GM19324 (cell line): Measurements from ENCODE around the gene NSRP1.
"Not testable (repeated sequence)": the region's sequence is repeated elsewhere in the genome, so short reads cannot be mapped to it uniquely, and the experiment has no call there.

Experiments
- ATAC-seq: cut with Tn5 transposase; IDR thresholded peaks from one replicate; pipeline ENCODE4 v1.9.1; 2021; ENCODE audit warnings: mild to moderate bottlenecking, moderate library complexity; ENCODE audit not compliant: unreplicated experiment, low FRiP score

NSRP1 gene

GRCh38 chr17:30218799-30219198 is 102.2 kb downstream of the NSRP1 start:
- no peak for ATAC-seq

DNA sequence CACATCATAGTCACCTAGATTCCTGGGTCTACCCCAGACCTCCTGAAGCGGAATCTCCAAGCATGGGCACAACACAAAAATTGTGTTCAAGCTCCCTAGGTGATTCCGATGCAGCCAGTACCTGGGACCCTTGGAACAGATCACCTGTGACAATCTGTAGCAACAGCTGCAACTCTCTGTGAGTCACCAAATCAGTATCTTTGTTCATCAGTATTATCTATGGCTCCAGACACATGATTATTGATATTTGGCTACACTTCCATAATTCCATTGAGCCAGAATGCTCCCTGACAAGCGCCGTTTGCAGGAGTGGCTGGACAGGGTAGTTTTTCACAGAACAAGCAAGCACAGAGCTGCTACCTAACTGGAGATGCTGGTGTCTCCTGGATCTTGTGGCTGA is 102.7 kb downstream of the NSRP1 start:
- ATAC-seq: no peak

DNA sequence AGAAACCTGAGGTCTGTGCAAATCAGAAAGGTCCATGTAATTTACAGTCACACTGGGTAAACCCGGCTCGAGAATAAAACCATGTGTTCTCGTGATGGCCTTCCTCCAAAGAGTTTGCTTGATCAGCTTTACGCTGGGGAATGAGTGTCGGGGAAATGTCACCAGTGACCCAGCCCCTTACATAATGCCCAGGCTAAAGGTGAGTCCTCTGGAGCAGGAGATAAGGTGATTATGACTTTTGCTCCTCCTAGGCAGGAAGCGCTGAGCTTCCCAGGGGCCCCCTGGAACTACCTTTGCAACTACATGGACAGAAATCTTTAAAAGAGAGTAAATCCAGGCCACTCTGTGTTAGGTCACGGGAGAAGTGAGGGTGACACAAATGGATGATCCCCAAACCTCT is 103.2 kb downstream of the NSRP1 start:
- no peak for ATAC-seq

DNA sequence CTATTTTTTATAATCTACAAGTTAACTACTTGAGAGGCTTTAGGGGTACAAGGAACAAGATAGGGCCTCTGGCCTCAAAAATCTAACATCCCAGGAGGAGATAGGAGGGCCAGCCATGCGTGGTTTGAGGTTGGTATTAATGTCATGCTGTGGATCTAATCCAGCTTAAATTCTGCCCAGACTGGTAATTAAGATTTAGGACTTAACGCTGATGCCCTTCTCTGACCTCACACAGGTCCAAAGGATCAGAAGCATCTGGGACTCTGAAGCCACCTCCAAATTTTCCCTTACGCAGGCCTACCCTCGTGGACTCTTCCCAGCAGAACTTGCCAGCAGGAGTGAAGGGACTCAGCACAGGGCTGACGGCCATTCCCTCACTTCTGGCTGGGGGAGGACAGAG is 103.8 kb downstream of the NSRP1 start:
- no peak for ATAC-seq

- no peak for ATAC-seq
These were observed 104.7 kb downstream of the NSRP1 start for GRCh38 chr17:30221346-30221745.

DNA sequence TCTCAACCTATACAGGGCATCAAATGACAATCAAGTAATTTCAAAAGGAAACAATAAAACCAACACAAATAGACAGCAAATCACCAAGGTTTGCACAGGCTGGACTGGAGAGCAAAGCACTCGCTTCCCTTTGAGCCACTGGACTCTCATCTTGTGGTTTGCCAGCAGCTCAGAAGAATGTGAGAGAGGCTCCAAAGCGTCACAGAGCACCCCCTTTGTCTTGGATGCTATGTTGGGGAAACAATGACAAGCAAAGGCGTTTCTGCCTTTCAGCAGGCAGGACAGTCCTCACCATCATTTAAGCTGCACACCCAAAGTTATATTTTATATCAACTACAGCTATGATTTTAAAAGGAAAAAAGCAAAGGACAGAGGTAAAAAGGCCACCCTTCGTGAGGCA is 105.6 kb downstream of the NSRP1 start:
- ATAC-seq: no peak

DNA sequence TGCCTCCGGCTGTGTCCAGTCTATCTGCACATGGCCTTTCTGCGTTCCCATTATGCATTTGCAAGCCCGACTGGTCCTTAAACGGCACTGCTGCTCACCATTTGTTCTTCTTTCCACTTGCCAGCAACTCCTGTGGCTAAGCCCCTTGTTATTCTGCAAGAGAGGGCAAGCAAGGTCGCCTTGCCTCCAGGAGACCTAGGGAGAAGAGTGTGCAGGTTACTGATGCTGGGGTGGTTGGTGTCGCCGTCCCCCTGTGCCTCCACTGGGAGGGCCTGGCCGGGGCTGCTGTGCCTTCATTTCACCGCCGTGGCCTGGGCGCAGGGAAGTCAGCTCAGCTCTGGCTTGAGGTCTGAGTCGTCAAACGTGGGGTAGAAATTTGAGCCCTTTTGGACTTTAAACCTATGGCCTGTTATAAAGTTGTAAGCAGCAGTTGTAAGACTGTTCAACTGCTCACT is 106.1 kb downstream of the NSRP1 start:
- ATAC-seq: no peak

DNA sequence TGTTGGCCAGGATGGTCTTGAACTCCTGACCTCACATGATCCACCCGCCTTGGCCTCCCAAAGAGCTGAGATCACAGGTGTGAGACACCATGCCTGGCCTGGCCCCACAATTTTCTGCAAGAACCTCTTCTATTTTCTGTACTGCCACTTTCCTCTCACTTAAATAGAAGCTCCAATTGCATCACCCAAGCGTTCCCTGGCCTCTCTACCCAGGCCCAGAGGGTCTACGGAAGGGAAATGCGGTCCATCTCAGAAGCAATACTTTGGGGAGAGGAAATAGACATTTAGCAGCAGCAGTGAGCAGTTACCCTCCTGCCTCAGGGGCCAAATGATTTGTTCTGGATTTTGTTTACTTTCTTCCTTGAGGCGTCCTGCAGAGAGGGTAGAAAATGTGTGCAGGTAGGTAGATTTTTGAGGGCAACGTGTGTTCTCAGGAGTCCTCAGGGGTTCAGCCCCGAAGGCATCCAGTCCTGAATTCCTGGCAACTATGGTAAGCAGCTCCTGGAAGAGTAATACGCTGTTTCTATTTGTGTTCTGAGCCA is 107.9 kb downstream of the NSRP1 start:
- ATAC-seq: no peak

DNA sequence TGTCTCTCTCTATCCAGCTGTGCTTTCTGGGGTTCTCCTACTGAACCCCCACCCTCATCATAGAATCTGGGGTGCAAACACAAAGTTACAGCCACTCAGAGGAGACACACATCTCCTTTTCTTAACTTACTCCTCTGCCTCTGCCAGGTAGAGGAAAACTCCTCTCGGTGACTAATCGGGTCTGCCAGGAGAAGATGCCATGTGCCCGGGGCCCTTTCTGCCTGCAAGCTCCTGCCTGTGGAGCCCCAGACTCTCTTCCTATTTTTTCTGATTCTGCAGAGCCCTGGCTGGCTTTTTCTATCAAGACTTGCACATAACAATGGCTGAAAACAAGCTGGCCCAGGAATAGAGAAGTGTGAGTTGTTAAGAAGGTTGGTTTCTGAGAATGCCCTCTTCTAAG is 108.5 kb downstream of the NSRP1 start:
- no peak for ATAC-seq

DNA sequence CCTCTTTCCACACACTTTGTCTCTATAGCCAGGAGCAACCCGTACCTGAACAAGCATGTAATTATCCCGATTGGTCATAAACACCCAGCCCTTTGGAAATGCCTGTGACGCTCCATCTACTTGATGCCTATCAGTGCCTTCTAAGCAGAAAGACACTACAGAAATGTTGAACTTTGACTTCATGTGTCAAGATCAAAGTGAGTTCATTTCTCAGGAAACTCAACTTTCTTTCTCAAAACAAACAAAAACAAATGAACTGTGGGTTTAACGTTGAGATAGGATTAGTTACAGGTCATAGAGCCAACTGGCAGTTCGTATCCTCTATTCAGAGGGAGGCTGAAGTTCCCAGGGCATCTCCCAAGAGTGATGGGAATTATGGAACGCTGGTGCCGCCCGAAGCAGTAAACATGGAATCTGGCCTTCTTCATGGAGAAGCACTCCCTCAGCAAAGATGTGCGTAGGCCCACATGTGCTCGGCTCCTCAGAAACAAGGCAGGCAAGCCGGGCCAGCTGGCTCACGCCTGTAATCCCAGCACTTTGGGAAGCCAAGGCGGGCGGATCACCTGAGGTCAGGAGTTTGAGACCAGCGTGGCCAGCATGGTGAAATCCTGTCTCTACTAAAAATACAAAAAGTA is 109.4 kb downstream of the NSRP1 start:
- no peak for ATAC-seq

DNA sequence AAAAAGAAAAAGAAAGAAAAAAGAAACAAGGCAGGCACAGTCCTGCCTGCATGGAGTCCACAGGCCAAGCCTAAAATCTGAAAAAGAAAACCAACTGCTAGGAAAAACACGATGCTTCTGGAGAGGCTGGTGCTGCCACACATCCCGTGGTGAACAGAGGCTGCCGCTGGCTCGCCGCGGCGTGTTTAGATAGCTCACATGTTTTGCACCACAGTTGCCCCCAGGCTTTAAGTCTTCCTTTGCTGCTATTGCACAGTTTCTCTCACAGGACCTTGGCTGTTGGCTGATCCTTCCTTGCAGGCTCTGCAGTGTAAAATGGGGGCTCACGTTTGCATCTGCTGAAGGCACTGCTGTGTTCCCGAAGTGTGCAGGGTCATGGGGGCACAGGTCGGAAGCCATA is 110.3 kb downstream of the NSRP1 start:
- no peak for ATAC-seq

GRCh38 chr17:30228011-30228410 is 111.4 kb downstream of the NSRP1 start:
- ATAC-seq: no peak

DNA sequence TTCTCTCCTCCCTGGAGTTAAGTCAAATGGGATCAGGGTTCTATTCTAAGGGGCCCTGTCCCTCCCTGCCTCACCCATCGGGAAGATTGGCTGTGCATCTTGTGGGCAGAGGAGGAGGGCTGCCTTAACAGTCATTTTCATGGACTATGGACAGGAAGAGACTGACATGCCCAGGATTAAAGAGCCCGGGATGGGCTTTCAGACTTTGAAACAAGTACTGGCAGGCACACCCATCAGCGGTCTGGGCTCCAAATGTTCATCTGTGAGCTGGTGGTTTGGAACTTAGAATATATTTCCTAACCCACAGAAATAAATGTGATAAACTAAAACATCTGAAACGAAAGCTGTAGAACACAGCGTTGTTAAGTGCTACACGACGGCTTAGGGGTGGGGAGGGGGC is 112.4 kb downstream of the NSRP1 start:
- no peak for ATAC-seq

DNA sequence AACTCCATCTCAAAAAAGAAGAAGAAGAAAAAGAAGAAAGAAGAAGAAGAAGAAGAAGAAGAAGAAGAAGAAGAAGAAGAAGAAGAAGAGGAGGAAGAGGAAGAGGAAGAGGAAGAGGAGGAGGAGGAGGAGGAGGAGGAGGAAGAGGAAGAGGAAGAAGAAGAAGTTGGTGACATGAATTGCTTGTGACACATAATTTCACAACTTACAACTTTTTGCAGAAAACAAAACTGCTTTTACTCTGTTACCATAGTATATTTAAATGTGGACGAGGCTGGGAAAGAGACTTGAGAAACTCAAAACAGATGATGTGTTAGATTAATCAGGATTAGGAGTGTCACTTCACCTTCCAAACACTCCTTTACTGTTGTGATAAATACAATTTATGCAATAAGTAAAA is 113.4 kb downstream of the NSRP1 start:
- ATAC-seq: not testable (repeated sequence)

GRCh38 chr17:30230596-30231125 is 114.0 kb downstream of the NSRP1 start:
- no peak for ATAC-seq

- no peak for ATAC-seq
These were observed 115.6 kb downstream of the NSRP1 start for GRCh38 chr17:30232015-30232823.

DNA sequence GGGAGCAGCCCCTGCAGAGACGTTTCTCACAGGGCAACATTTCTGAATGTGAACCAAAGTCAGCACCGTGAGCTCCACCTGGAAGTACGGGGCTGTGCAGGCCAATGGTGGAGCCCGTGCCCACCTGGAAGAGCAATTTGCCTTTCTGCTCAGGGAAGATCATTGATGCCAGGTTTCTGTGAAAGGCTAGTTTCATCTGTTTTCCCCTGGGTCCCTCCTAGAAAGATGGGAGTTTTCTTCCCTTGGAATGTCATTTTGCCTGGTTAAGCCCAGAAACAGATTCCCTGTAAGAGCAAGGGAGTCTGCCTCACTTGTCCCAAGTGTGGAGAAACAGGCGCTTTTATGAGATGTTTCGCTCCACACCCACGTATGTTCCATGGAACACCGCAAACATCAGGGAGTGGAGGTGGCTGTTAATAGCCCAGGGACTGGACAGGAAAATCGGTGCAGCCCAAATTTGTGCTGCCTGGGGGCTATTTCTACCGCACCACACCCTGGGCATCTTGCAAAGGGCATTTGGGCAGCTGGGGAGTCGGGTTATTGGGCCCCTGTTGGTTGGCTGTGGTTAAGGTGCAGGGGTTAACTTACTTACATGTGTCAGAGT is 116.3 kb downstream of the NSRP1 start:
- ATAC-seq: no peak

DNA sequence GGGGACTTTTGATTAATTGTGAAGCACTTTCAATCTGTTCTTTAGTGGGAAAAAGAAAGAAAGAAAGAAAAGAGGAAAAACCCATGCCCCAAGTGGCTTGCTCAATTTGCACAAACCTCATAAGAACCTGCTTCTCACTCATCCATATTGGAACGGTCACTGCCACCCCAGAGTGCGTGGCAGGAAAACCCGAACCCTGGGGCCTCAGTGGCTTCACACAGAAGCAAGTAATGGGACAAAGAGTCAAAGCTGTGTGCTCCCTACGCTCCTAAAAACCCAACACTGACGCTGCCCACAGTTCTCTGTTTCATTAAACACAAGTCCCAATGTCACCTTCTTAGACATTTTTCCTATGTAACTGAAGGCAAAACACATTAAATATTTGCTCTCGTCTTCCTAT is 117.7 kb downstream of the NSRP1 start:
- no peak for ATAC-seq

GRCh38 chr17:30234964-30235363 is 118.3 kb downstream of the NSRP1 start:
- no peak for ATAC-seq

GRCh38 chr17:30235386-30236296 is 119.0 kb downstream of the NSRP1 start, which contains the start of gene SLC6A4:
Gene SLC6A4 (minus strand): TSS chr17:30235697. CDS start chr17:30221958, 13,739 bp downstream.
- ATAC-seq: no peak
